GM18499 (cell line): Measurements from ENCODE around the gene MCF2L.

Experiments used
- ATAC-seq: cut with Tn5 transposase; IDR thresholded peaks from one replicate; pipeline ENCODE4 v1.9.1; 2021; ENCODE audit warnings: moderate number of reproducible peaks; ENCODE audit not compliant: insufficient read depth, unreplicated experiment

Gene MCF2L

DNA sequence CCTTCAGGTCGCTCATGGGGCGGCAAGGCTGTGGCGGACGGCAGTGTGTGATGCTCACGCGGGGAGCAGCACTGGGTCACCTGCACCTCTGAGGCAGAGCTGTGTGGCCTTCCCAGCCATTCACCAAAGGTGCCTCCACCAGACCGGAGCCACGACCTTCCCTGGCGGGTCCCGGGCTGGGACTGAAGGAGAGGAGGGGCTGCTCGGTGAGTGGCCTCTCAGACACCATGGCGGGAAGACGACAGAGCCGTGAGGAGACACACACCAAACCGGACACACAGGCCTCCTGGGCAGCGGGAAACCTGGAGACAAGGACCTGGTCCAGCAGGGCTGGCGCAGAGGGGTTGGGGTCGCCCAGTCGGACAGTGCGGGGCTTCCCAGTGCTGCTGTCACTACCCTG, 7.5 kb downstream of the MCF2L start:
- no peak for ATAC-seq

GRCh38 chr13:112977091-112977490, 8.1 kb downstream of the MCF2L start:
- no peak for ATAC-seq

- no peak for ATAC-seq
Observed at GRCh38 chr13:112977525-112977924, 8.5 kb downstream of the MCF2L start.

GRCh38 chr13:112978561-112979405, 9.8 kb downstream of the MCF2L start:
- no peak for ATAC-seq

GRCh38 chr13:112979406-112979902, 10.4 kb downstream of the MCF2L start:
- no peak for ATAC-seq

- no peak for ATAC-seq
Observed at GRCh38 chr13:112980434-112980833, 11.4 kb downstream of the MCF2L start.

- ATAC-seq = no peak
Observed at GRCh38 chr13:112981451-112981850, 12.4 kb downstream of the MCF2L start.

- ATAC-seq = no peak
Observed at GRCh38 chr13:112982281-112983041, 13.4 kb downstream of the MCF2L start.

GRCh38 chr13:112983042-112983305, 14.0 kb downstream of the MCF2L start:
- ATAC-seq = no peak

- no peak for ATAC-seq
Observed at GRCh38 chr13:112983428-112984196, 14.6 kb downstream of the MCF2L start.

DNA sequence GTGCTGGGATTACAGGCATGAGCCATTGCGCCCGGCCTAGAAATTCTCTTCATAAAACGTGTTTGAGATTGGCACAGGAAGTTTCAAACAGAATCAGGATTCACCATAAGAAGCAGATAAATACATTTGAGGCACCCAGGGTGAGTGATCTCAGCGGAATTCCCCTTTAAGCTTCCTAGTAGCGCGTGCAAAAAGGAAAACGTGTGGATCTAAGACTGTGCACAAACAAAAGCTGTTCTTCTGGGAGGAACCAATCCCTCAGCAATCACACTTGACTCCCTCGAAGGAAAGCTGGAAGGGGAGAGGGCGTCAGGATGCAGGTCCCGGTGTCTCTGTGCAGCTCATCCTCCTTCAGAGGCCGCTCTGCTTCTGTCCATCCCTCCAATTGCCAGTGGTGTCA, 15.5 kb downstream of the MCF2L start:
- no peak for ATAC-seq

DNA sequence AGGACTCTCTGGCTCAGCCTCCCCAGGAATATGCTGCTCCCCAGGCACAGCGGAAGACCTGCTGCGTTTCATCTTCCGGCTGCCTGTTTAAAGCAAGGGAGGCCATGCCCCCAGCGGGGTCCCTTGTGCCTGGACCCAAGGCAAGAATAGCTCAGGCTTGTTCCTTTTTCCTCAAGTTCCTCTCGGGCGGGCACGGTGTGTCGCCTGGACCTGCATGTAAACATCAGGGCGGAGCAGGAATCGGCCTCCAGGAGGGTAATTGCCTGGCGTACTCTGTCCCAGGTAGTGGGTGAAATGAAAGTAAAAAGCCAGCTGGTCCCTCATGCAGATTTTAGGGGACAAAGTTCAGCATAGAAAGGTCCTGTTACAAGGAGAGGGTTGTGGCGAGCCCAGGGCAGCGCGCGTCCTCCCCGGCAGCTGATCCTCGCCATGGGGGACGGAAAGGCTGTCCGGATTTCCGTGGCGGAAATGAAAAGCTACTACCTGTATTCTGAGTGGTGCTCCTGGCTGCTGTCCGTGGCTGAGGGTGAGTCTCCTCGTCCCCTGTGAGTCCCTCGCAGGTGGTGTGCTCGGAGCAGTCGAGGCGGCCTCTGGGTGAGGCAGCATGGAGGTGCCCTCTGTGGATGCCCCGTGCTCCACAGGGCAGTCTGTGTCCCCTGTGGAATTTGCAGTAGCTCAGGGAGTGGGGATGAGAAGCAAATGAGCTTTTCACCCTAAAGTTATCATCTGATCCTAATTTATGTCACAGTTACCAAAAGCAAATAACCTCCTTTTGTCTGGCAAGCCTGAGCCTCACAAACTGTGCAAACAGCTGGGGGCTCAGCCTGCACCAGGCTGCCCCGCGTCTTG, 16.2 kb downstream of the MCF2L start:
- no peak for ATAC-seq

GRCh38 chr13:112985803-112986408, 16.9 kb downstream of the MCF2L start:
- ATAC-seq = no peak

GRCh38 chr13:112986470-112986869, 17.5 kb downstream of the MCF2L start:
- ATAC-seq = no peak

GRCh38 chr13:112986946-112987681, 18.1 kb downstream of the MCF2L start:
- ATAC-seq = no peak

DNA sequence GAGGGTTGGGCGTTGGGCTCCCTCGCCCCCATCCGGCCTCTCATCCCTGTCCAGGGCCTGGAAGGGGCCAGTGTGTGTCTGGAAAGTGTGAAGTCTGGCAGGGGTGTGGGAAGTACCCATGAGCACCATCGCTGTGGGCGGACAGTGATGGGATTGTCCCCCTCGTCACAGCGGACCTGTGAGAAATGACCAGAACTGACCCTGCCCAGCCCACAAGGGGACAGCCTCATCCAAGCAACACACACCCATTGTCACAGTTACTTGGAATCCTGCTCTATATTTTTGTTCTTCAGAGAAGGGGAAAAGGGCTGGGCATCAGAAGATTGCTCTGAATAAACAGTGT, 18.6 kb downstream of the MCF2L start:
- ATAC-seq = no peak

GRCh38 chr13:112990783-112991182, 21.8 kb downstream of the MCF2L start:
- ATAC-seq = no peak

DNA sequence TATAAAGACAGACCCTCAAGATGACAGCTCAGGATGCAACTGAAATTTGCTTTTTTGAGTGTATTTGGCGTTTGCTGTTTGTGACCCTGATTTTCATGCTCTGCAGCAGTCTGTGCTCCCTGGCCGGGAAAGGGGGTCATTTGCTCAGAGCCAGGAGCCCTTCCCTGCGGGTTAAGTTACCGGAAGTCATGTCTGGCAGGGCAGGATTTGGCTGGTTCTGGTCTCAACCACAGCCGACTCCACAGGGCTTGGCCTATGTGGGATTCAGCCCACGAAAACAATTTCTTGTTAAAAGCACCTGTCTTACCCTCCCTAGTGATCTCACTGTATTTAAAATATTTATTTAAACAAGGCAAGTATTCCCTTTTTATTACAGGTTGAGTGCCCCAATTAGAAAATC, 22.6 kb downstream of the MCF2L start:
- no peak for ATAC-seq
